Measurements from ENCODE around the gene DOCK4. TPM values are rescaled to one million over a fixed set of nuclear protein-coding genes. Genes with fewer than 3 reads are reported as not detected.

Gene DOCK4
- total RNA-seq, 1 donor from 2014 or later = 32.2 TPM

GRCh38 chr7:111749625-111750024 is 456.6 kb downstream of the DOCK4 start:
- Mint-ChIP-seq H3K9me3 (ENCODE audit: unreplicated experiment) (no peaks in the 10 kb centered on the region), H3K4me1 (ENCODE audit: low read depth, unreplicated experiment) (peaks cover 5% of the 10 kb centered on the region), H3K36me3 (ENCODE audit: low read depth, unreplicated experiment) (peaks cover 2% of the 10 kb centered on the region), H3K4me3 (ENCODE audit: unreplicated experiment) (no peak overlapping the region), H3K27ac (ENCODE audit: unreplicated experiment) (no peak overlapping the region), H3K27me3 (ENCODE audit: low read depth, unreplicated experiment) (no peaks in the 10 kb centered on the region)
- H3K36me3 ChIP-seq (ENCODE audit: insufficient read depth, low read length) = no peaks in the 10 kb centered on the region
- no peaks in the 10 kb centered on the region for H4K20me1 ChIP-seq (ENCODE audit: insufficient read depth, low read length)
- H3K27me3 ChIP-seq (ENCODE audit: insufficient read depth, low read length) = no peaks in the 10 kb centered on the region
- H3K27ac ChIP-seq (ENCODE audit: low read depth, low read length) = no peak overlapping the region
- FAIRE-seq = no peak
- no peak overlapping the region for H3K4me3 ChIP-seq (ENCODE audit: insufficient read depth, low read depth, low read length)
- H3K4me2 ChIP-seq (ENCODE audit: low read length) = no peak overlapping the region
- TF ChIP-seq CTCF (IDR thresholded peaks at IDR 0.05; ENCODE audit: insufficient read depth, low read depth, low read length) (no peak), EZH2 (IDR thresholded peaks at IDR 0.05; ENCODE audit: insufficient read depth, low read length) (no peak)
- H3K4me1 ChIP-seq (ENCODE audit: insufficient read depth, low read length) = peaks cover under 1% of the 10 kb centered on the region
- no peaks in the 10 kb centered on the region for H3K79me2 ChIP-seq (ENCODE audit: insufficient read depth, low read length)
- H2AFZ ChIP-seq (ENCODE audit: low read depth, low read length) = no peak overlapping the region
- no peak for DNase-seq (ENCODE audit: low read depth)
- no peaks in the 10 kb centered on the region for H3K9me3 ChIP-seq (ENCODE audit: insufficient read depth, low read depth, low read length)
- H3K9ac ChIP-seq (ENCODE audit: low read length) = no peak overlapping the region

DNA sequence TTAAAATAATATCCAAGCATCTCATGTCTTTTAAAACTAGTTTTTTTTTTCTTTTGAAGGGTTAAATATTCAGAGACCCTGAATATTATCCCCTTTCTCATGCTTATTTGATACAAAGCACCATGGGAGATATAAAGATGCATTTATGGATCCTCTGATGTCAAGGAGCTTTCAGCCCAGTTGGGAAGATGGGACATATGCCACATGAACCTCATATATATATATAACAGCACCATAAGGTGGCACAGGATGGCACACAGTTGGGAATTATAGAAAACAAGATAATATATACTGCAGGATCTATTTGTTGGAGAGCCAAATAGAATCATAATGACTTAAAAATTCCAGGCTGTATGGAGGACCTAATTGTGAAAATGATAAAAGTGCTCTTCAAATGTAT is 458.5 kb downstream of the DOCK4 start:
- FAIRE-seq = no peak

More for the DNA sequence above, 458.5 kb downstream of the DOCK4 start:
- Histone ChIP-seq H3K79me2 (ENCODE audit: insufficient read depth, low read length) (no peaks in the 10 kb centered on the region), H4K20me1 (ENCODE audit: insufficient read depth, low read length) (no peaks in the 10 kb centered on the region), H3K4me2 (ENCODE audit: low read length) (no peak overlapping the region), H3K9ac (ENCODE audit: low read length) (no peak overlapping the region), H3K36me3 (ENCODE audit: insufficient read depth, low read length) (no peaks in the 10 kb centered on the region), H3K27me3 (ENCODE audit: insufficient read depth, low read length) (no peaks in the 10 kb centered on the region), H3K9me3 (ENCODE audit: insufficient read depth, low read depth, low read length) (no peaks in the 10 kb centered on the region), H3K27ac (ENCODE audit: low read depth, low read length) (no peak overlapping the region), H2AFZ (ENCODE audit: low read depth, low read length) (no peak overlapping the region), H3K4me1 (ENCODE audit: insufficient read depth, low read length) (peaks cover 8% of the 10 kb centered on the region), H3K4me3 (ENCODE audit: insufficient read depth, low read depth, low read length) (no peak overlapping the region)
- Mint-ChIP-seq H3K27ac (ENCODE audit: unreplicated experiment) (no peak overlapping the region), H3K27me3 (ENCODE audit: low read depth, unreplicated experiment) (no peaks in the 10 kb centered on the region), H3K4me3 (ENCODE audit: unreplicated experiment) (no peak overlapping the region), H3K4me1 (ENCODE audit: low read depth, unreplicated experiment) (peaks cover 11% of the 10 kb centered on the region), H3K36me3 (ENCODE audit: low read depth, unreplicated experiment) (peaks cover 15% of the 10 kb centered on the region), H3K9me3 (ENCODE audit: unreplicated experiment) (no peaks in the 10 kb centered on the region)
- DNase-seq (ENCODE audit: low read depth) = no peak
- TF ChIP-seq CTCF (IDR thresholded peaks at IDR 0.05; ENCODE audit: insufficient read depth, low read depth, low read length) = no peak
- no peak for TF ChIP-seq EZH2 (IDR thresholded peaks at IDR 0.05; ENCODE audit: insufficient read depth, low read length)
